Measurements from ENCODE around the gene ATAD2B.

DNA sequence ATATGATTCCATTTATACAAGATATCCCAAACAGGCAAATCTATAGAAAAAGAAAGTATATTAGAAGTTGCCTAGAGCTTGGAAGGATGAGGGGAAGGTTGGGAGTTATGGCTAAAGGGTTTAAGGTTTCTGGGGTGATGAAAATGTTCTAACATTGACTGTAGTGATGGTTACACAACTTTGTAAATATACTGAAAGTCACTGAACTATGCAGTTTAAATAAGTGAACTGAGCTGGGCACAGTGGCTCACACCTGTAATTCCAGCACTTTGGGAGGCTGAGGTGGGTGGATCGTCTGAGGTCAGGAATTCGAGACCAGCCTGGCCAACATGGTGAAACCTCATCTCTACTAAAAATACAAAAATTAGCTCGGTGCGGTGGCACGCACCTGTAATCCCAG, 91.5 kb downstream of the ATAD2B start:
- TF ChIP-seq, protein P1, sequence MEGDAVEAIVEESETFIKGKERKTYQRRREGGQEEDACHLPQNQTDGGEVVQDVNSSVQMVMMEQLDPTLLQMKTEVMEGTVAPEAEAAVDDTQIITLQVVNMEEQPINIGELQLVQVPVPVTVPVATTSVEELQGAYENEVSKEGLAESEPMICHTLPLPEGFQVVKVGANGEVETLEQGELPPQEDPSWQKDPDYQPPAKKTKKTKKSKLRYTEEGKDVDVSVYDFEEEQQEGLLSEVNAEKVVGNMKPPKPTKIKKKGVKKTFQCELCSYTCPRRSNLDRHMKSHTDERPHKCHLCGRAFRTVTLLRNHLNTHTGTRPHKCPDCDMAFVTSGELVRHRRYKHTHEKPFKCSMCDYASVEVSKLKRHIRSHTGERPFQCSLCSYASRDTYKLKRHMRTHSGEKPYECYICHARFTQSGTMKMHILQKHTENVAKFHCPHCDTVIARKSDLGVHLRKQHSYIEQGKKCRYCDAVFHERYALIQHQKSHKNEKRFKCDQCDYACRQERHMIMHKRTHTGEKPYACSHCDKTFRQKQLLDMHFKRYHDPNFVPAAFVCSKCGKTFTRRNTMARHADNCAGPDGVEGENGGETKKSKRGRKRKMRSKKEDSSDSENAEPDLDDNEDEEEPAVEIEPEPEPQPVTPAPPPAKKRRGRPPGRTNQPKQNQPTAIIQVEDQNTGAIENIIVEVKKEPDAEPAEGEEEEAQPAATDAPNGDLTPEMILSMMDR (IDR thresholded peaks at IDR 0.05): no peak
- TF ChIP-seq POLR2A (IDR thresholded peaks at IDR 0.05): no peak
